Body of pancreas (tissue), 4 donors: ENCODE data around the gene PHF21B. TPM values are rescaled to one million over a fixed set of nuclear protein-coding genes. Genes with fewer than 3 reads are reported as not detected.

ENCODE experiments used
- ATAC-seq: fragments of 150-250 bp; one replicate; pipeline ENCODE4 v1.9.1; 2016
- DNase-seq, 4 donors: peaks; one replicate each; pipeline ENCODE4 v3.0.0-alpha.2; 2019
- H3K27ac ChIP-seq, 4 donors: fragments of 200-600 bp; sonication (generic); 1 replicate in 3 of 4; 2 replicates in 1 of 4; pipeline versions ENCODE4 v1.5.1 to v1.6.1; 2016 to 2019; ENCODE audit warnings: mild to moderate bottlenecking in 1 of 4, mixed read lengths in 1 of 4, moderate library complexity in 1 of 4
- H3K27me3 ChIP-seq, 2 donors: fragments of 200-600 bp; sonication (generic); one replicate each; pipeline ENCODE4 v1.6.0; 2016; ENCODE audit warnings: mild to moderate bottlenecking in 1 of 2
- H3K36me3 ChIP-seq, 2 donors: fragments of 200-600 bp; sonication (generic); replicated peaks in 1 of 2; 2 replicates each; pipeline ENCODE4 v1.5.1; 2016; ENCODE audit warnings: low read depth in 2 of 2; ENCODE audit not compliant: insufficient read depth in 1 of 2
- H3K4me1 ChIP-seq: fragments of 200-600 bp; sonication (generic); one replicate; pipeline ENCODE4 v1.6.0; 2016
- H3K4me3 ChIP-seq, 2 donors: fragments of 200-600 bp; sonication (generic); 1 replicate in 1 of 2; 2 replicates in 1 of 2; pipeline ENCODE4 v1.5.1; 2016 to 2019
- H3K9me3 ChIP-seq, 3 donors: fragments of 200-600 bp; sonication (generic); 1 replicate in 2 of 3; 2 replicates in 1 of 3; pipeline ENCODE4 v1.5.1; 2016
- POLR2A ChIP-seq, 3 donors: fragments of 450-650 bp; IDR thresholded peaks; one replicate each; pipeline ENCODE4 v1.6.1; 2016; ENCODE audit warnings: antibody characterized with exemption in 3 of 3, mild to moderate bottlenecking in 2 of 3
- WGBS, 2 donors: methylation state at CpG; one replicate each; pipeline ENCODE4 v1.1.5; 2017; 5-methylcytosine and 5-hydroxymethylcytosine counted together
- intact Hi-C: fragments of 100-400 bp; cut with DNase I; formaldehyde crosslinking; loops from one replicate; pipeline ENCODE4 v1.15.1; 2023
- total RNA-seq, 2 donors: library from RNA; depleted of rRNA; stranded (reverse); fragments of >200 nt; gene quantifications; one replicate each; pipeline ENCODE4 v1.1.0, GENCODE V29; 2016
- TF ChIP-seq, protein P1 (sequence below), 7 experiments: fragments of 450-650 bp in 4 of 7; fragments of 200-600 bp in 3 of 7; sonication (generic) in 3 of 7; IDR thresholded peaks; one replicate each; pipeline ENCODE4 v1.5.1; 2016 to 2019; ENCODE audit warnings: antibody characterized with exemption in 7 of 7

The PHF21B gene
- total RNA-seq, 2 donors from 2014 or later, result under 0.01 TPM; not detected in 1

DNA sequence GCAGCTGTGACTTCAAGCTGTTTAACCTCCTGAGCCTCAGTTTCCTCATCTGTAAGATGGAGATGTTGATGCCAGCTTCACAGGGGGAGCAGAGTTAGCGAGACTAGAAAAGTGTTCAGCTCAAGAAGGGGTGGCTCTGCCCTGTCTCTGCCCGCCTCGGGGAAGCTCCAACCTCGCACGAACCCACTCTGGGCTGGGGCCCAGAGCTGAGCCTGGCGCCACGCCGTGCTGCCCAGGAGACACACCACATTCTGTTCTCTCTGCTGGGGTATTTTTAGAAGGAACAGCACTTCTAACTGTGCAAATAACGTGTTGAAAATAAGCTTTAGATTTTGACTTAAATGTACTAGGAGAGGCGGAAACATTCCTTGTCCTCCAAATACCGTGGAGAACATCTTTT lies 74.1 kb downstream of the PHF21B start:
- WGBS, 2 donors, result 66 to 68% methylated on average over 11 of the region's 11 CpGs
- H3K27ac ChIP-seq, result no peak overlapping the region
- H3K9me3 ChIP-seq, result no peaks in the 10 kb centered on the region
- H3K4me1 ChIP-seq, result no peaks in the 10 kb centered on the region
- no peak for TF ChIP-seq POLR2A (IDR thresholded peaks at IDR 0.05)
- TF ChIP-seq, protein P1, sequence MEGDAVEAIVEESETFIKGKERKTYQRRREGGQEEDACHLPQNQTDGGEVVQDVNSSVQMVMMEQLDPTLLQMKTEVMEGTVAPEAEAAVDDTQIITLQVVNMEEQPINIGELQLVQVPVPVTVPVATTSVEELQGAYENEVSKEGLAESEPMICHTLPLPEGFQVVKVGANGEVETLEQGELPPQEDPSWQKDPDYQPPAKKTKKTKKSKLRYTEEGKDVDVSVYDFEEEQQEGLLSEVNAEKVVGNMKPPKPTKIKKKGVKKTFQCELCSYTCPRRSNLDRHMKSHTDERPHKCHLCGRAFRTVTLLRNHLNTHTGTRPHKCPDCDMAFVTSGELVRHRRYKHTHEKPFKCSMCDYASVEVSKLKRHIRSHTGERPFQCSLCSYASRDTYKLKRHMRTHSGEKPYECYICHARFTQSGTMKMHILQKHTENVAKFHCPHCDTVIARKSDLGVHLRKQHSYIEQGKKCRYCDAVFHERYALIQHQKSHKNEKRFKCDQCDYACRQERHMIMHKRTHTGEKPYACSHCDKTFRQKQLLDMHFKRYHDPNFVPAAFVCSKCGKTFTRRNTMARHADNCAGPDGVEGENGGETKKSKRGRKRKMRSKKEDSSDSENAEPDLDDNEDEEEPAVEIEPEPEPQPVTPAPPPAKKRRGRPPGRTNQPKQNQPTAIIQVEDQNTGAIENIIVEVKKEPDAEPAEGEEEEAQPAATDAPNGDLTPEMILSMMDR (IDR thresholded peaks at IDR 0.05), result no peak
- no peak overlapping the region for H3K4me3 ChIP-seq
- ATAC-seq, result no peak
- peaks cover 0 to 2% of the 10 kb centered on the region in 2 donors for H3K27me3 ChIP-seq
- no peak for DNase-seq
- H3K36me3 ChIP-seq, result no peaks in the 10 kb centered on the region
- intact Hi-C loops, result no loop called here

DNA sequence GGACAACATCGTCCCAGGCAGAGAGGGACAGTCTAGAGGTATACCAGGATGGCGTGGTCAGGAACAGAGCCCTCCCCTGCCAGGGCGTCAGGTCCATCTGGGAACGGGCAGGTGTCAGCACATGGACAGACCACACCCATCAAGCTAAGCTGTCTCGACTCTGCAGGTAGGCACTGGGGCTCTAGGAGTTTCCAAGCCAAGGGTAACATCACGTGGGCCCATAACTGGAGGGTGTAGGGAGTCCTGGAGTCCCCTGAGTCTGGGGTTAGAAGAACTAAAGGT lies 75.4 kb downstream of the PHF21B start:
- no peaks in the 10 kb centered on the region for H3K36me3 ChIP-seq
- H3K27ac ChIP-seq, result no peak overlapping the region
- DNase-seq (no peak), ATAC-seq (no peak)
- H3K4me3 ChIP-seq, result no peak overlapping the region
- WGBS, 2 donors, result 22 to 45% methylated on average over 3 to 6 of the region's 6 CpGs
- no peaks in the 10 kb centered on the region for H3K9me3 ChIP-seq
- intact Hi-C loops, result no loop called here
- peaks cover 0 to 2% of the 10 kb centered on the region in 2 donors for H3K27me3 ChIP-seq
- H3K4me1 ChIP-seq, result no peaks in the 10 kb centered on the region
- TF ChIP-seq POLR2A (IDR thresholded peaks at IDR 0.05), result no peak
- TF ChIP-seq, protein P1 (IDR thresholded peaks at IDR 0.05), result no peak

DNA sequence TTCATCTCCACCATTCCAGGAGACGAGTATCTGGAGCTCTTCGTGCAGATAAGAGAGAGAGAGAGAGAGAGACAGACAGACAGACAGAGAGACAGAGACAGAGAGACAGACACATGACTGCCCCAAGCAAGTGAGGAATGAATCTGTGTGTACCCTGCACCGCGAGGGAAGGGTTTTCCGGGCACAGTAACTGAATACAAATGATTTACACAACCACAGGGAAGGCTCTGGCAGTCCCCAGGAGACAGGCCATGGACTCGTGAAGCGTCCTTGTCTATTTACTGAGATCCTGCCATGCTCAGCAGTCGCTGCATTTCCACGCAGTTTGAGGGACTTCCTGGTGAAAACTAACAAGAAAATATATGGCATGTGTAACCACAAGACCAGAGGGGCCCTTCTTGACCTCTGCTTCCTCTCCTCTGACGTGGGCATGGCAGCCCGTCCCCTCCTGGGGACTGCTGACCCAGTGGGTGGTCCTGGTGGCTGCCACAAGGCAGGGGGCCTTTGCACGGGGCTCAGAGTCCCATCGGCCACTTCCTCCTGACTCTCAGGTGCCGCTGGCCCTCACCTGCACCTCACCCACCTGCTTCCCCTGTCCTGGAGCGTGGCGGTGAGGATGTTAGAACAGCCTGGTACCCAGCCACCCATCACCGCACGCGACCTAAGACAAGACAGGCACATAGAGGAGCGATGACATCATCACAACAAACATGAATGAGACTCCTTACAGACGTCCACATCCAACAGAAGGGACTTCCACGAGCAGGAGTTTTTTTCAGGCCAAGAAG lies 75.9 kb downstream of the PHF21B start:
- H3K36me3 ChIP-seq, result no peaks in the 10 kb centered on the region
- ATAC-seq (no peak), DNase-seq (no peak)
- peaks cover 0 to 2% of the 10 kb centered on the region in 2 donors for H3K27me3 ChIP-seq
- intact Hi-C loops, result no loop called here
- no peaks in the 10 kb centered on the region for H3K9me3 ChIP-seq
- H3K27ac ChIP-seq, result no peak overlapping the region
- TF ChIP-seq, protein P1 (IDR thresholded peaks at IDR 0.05), result no peak
- TF ChIP-seq POLR2A (IDR thresholded peaks at IDR 0.05), result no peak
- 41 to 69% methylated on average over 16 to 22 of the region's 22 CpGs for WGBS, 2 donors
- H3K4me1 ChIP-seq, result no peaks in the 10 kb centered on the region
- H3K4me3 ChIP-seq, result no peak overlapping the region

DNA sequence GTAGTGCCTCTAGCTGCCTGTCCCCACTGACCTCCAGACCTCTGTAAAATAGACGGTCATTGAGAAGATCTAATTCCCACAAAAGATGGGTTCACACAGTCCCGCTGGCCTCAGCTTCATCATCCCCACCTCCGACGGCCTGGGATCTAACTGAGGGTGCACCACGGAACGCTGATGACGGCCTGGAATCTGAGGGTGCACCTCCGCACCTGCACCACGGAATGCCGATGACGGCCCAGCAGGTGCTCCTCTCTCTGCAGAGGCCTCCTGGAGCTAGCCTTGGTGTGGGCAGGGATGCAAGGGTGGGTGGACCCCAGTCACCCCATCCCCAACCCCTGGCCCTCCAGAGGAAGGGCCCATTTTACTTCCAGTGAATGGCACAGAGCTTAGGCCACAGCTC lies 77.3 kb downstream of the PHF21B start:
- intact Hi-C loops, result no loop called here
- H3K27me3 ChIP-seq, result peaks cover 0 to 2% of the 10 kb centered on the region in 2 donors
- WGBS, 2 donors, result 50 to 82% methylated on average over 4 to 11 of the region's 11 CpGs
- H3K27ac ChIP-seq, result no peak overlapping the region
- no peaks in the 10 kb centered on the region for H3K4me1 ChIP-seq
- no peak for DNase-seq
- no peaks in the 10 kb centered on the region for H3K9me3 ChIP-seq
- no peak for TF ChIP-seq POLR2A (IDR thresholded peaks at IDR 0.05)
- TF ChIP-seq, protein P1 (IDR thresholded peaks at IDR 0.05), result no peak
- no peaks in the 10 kb centered on the region for H3K36me3 ChIP-seq
- no peak overlapping the region for H3K4me3 ChIP-seq
- ATAC-seq, result no peak

DNA sequence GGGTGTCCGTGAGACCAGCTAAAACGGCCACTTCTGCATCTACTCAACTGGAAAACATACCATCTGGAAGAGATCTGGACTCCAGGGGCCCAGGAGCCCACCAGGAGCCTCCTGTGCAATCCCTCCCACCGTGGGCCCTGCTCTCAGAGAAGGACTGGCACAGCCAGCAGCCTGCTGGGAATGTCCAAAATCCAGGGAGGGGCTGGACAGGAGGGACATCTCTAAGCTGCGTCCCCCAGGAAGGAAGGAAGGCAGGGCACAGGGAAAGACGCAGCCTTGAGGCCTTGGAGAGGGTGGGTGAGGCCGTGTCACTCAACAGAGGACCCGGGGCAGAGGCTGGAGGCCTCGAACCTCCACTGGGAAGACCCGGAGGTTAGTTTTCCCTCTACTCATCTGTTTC lies 78.0 kb downstream of the PHF21B start:
- intact Hi-C loops, result no loop called here
- H3K27ac ChIP-seq, result no peak overlapping the region

More for the DNA sequence above, 78.0 kb downstream of the PHF21B start:
- Histone ChIP-seq H3K9me3 (no peaks in the 10 kb centered on the region), H3K4me3 (no peak overlapping the region), H3K4me1 (no peaks in the 10 kb centered on the region), H3K27me3 (peaks cover 0 to 2% of the 10 kb centered on the region in 2 donors), H3K36me3 (no peaks in the 10 kb centered on the region)
- 41 to 53% methylated on average over 5 to 9 of the region's 9 CpGs for WGBS, 2 donors
- DNase-seq (no peak), ATAC-seq (no peak)
- no peak for TF ChIP-seq POLR2A (IDR thresholded peaks at IDR 0.05)
- TF ChIP-seq, protein P1 (IDR thresholded peaks at IDR 0.05), result no peak
